Tibial nerve (tissue), 4 donors: ENCODE results near the gene RPS6KA2.

ENCODE experiments used
- EP300 ChIP-seq, 2 donors: sonication (generic); formaldehyde crosslinking; IDR thresholded peaks; one replicate each; pipeline ENCODE4 v1.6.1; 2017; ENCODE audit warnings: antibody characterized with exemption in 2 of 2, mild to moderate bottlenecking in 1 of 2
- POLR2A ChIP-seq, 2 donors: fragments of 450-650 bp; IDR thresholded peaks; one replicate each; pipeline ENCODE4 v1.6.1; 2017; ENCODE audit warnings: antibody characterized with exemption in 2 of 2, mild to moderate bottlenecking in 2 of 2, moderate library complexity in 2 of 2
- TF ChIP-seq, protein P1 (sequence below), 5 experiments: fragments of 200-600 bp in 3 of 5; fragments of 450-650 bp in 2 of 5; sonication (generic) in 3 of 5; IDR thresholded peaks; one replicate each; pipeline ENCODE4 v1.5.1; 2016 to 2019; ENCODE audit warnings: antibody characterized with exemption in 5 of 5, mild to moderate bottlenecking in 3 of 5, moderate library complexity in 2 of 5

DNA sequence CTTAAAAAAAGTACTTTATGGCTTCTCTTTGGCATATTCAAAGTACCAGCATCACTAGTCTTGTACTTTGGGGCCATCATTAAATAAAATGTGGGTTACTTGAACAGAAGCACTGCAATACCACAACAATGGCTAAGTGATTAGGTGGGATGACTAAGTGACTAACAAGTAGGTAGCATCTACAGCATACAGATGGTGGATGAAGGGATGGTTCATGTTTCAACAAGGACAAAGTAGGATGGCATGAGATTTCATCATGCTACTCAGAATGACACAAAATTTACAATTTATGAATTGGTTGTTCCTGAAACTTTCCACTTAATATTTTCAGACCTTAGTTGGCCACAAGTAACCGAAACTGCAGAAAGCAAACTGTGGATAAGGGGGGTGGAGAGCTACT is 252.0 kb downstream of the RPS6KA2 start:
- TF ChIP-seq, protein P1, sequence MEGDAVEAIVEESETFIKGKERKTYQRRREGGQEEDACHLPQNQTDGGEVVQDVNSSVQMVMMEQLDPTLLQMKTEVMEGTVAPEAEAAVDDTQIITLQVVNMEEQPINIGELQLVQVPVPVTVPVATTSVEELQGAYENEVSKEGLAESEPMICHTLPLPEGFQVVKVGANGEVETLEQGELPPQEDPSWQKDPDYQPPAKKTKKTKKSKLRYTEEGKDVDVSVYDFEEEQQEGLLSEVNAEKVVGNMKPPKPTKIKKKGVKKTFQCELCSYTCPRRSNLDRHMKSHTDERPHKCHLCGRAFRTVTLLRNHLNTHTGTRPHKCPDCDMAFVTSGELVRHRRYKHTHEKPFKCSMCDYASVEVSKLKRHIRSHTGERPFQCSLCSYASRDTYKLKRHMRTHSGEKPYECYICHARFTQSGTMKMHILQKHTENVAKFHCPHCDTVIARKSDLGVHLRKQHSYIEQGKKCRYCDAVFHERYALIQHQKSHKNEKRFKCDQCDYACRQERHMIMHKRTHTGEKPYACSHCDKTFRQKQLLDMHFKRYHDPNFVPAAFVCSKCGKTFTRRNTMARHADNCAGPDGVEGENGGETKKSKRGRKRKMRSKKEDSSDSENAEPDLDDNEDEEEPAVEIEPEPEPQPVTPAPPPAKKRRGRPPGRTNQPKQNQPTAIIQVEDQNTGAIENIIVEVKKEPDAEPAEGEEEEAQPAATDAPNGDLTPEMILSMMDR (IDR thresholded peaks at IDR 0.05): no peak
- no peak for TF ChIP-seq POLR2A (IDR thresholded peaks at IDR 0.05)
- no peak for TF ChIP-seq EP300 (IDR thresholded peaks at IDR 0.05)
